ENCODE results near the gene TRIO.
A peak's percentile ranks its signal among the peaks of the same experiment; 100 is the strongest.
"Not testable (repeated sequence)": the region's sequence is repeated elsewhere in the genome, so short reads cannot be mapped to it uniquely, and the experiment has no call there.

The TRIO gene

GRCh38 chr5:14142827-14143545 lies at the start of gene TRIO:
TRIO (plus strand) TSS chr5:14143342; CDS start chr5:14143726, 384 bp downstream.
- Histone ChIP-seq H3K9ac (ENCODE audit: low read depth in 1 of 2, low read length in 2 of 2) (peak within 1 kb of the TSS; percentile 77 to 88), H3K4me3 (ENCODE audit: low read length in 2 of 2) (peak within 1 kb of the TSS; percentile 84 to 89), H3K36me3 (ENCODE audit: control insufficient read depth in 2 of 2, insufficient read depth in 2 of 2, low read length in 2 of 2) (no peaks in the 10 kb centered on the region), H3K27ac (ENCODE audit: low read depth in 2 of 2, low read length in 2 of 2) (peak within 1 kb of the TSS; percentile 90 to 94), H3K4me1 (ENCODE audit: control insufficient read depth in 2 of 2, insufficient read depth in 2 of 2, low read length in 2 of 2) (peaks cover 27 to 28% of the 10 kb centered on the region in 2 donors), H3K9me3 (ENCODE audit: control insufficient read depth in 2 of 2, low read length in 2 of 2) (no peaks in the 10 kb centered on the region), H3K27me3 (ENCODE audit: control insufficient read depth in 2 of 2, insufficient read depth in 2 of 2, low read length in 2 of 2) (no peaks in the 10 kb centered on the region)

- H3K36me3 ChIP-seq (ENCODE audit: control insufficient read depth in 2 of 2, insufficient read depth in 2 of 2, low read length in 2 of 2); H3K4me3 ChIP-seq (ENCODE audit: low read length in 2 of 2); H3K9me3 ChIP-seq (ENCODE audit: control insufficient read depth in 2 of 2, low read length in 2 of 2); H3K9ac ChIP-seq (ENCODE audit: low read depth in 1 of 2, low read length in 2 of 2); H3K27ac ChIP-seq (ENCODE audit: low read depth in 2 of 2, low read length in 2 of 2); H3K27me3 ChIP-seq (ENCODE audit: control insufficient read depth in 2 of 2, insufficient read depth in 2 of 2, low read length in 2 of 2); H3K4me1 ChIP-seq (ENCODE audit: control insufficient read depth in 2 of 2, insufficient read depth in 2 of 2, low read length in 2 of 2): not testable (repeated sequence)
Measured at GRCh38 chr5:14097380-14097779, 45.8 kb upstream of the TRIO start.

DNA sequence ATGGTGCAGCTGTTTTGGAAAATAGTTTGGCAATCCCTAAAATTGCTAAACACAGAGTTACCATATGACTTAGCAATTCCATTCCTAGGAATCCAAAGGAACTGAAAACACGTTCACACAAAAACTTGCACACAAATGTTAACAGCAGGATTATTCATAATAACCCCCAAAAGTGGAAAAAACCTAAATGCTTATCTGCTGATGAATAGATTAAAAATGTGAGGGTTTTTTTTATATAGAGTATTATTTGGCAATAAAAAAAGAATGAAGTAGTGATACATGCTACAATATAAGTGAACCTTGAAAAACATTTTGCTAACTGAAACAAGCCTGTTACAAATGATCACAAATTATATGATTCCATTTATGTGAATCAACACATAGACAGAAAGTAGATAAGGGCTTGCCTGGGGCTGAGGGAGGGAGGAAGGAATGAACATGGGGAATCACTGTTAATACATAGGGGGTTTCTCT lies 45.1 kb upstream of the TRIO start:
- Histone ChIP-seq H3K4me1 (ENCODE audit: control insufficient read depth in 2 of 2, insufficient read depth in 2 of 2, low read length in 2 of 2) (no peaks in the 10 kb centered on the region), H3K36me3 (ENCODE audit: control insufficient read depth in 2 of 2, insufficient read depth in 2 of 2, low read length in 2 of 2) (no peaks in the 10 kb centered on the region), H3K4me3 (ENCODE audit: low read length in 2 of 2) (no peak overlapping the region), H3K9me3 (ENCODE audit: control insufficient read depth in 2 of 2, low read length in 2 of 2) (no peaks in the 10 kb centered on the region), H3K9ac (ENCODE audit: low read depth in 1 of 2, low read length in 2 of 2) (no peak overlapping the region), H3K27ac (ENCODE audit: low read depth in 2 of 2, low read length in 2 of 2) (no peak overlapping the region), H3K27me3 (ENCODE audit: control insufficient read depth in 2 of 2, insufficient read depth in 2 of 2, low read length in 2 of 2) (peaks cover 0 to 4% of the 10 kb centered on the region in 2 donors)

- Histone ChIP-seq H3K36me3 (ENCODE audit: control insufficient read depth in 2 of 2, insufficient read depth in 2 of 2, low read length in 2 of 2) (no peaks in the 10 kb centered on the region), H3K27ac (ENCODE audit: low read depth in 2 of 2, low read length in 2 of 2) (no peak overlapping the region), H3K4me1 (ENCODE audit: control insufficient read depth in 2 of 2, insufficient read depth in 2 of 2, low read length in 2 of 2) (no peaks in the 10 kb centered on the region), H3K4me3 (ENCODE audit: low read length in 2 of 2) (no peak overlapping the region), H3K9ac (ENCODE audit: low read depth in 1 of 2, low read length in 2 of 2) (no peak overlapping the region), H3K27me3 (ENCODE audit: control insufficient read depth in 2 of 2, insufficient read depth in 2 of 2, low read length in 2 of 2) (no peaks in the 10 kb centered on the region), H3K9me3 (ENCODE audit: control insufficient read depth in 2 of 2, low read length in 2 of 2) (no peaks in the 10 kb centered on the region)
Measured at GRCh38 chr5:14100281-14100680, 42.9 kb upstream of the TRIO start.

GRCh38 chr5:14101922-14102321 lies 41.2 kb upstream of the TRIO start:
- no peak overlapping the region for H3K9ac ChIP-seq (ENCODE audit: low read depth in 1 of 2, low read length in 2 of 2)
- no peak overlapping the region for H3K27ac ChIP-seq (ENCODE audit: low read depth in 2 of 2, low read length in 2 of 2)
- no peaks in the 10 kb centered on the region for H3K36me3 ChIP-seq (ENCODE audit: control insufficient read depth in 2 of 2, insufficient read depth in 2 of 2, low read length in 2 of 2)
- no peaks in the 10 kb centered on the region for H3K27me3 ChIP-seq (ENCODE audit: control insufficient read depth in 2 of 2, insufficient read depth in 2 of 2, low read length in 2 of 2)
- no peaks in the 10 kb centered on the region for H3K4me1 ChIP-seq (ENCODE audit: control insufficient read depth in 2 of 2, insufficient read depth in 2 of 2, low read length in 2 of 2)
- no peaks in the 10 kb centered on the region for H3K9me3 ChIP-seq (ENCODE audit: control insufficient read depth in 2 of 2, low read length in 2 of 2)
- H3K4me3 ChIP-seq (ENCODE audit: low read length in 2 of 2), result no peak overlapping the region

DNA sequence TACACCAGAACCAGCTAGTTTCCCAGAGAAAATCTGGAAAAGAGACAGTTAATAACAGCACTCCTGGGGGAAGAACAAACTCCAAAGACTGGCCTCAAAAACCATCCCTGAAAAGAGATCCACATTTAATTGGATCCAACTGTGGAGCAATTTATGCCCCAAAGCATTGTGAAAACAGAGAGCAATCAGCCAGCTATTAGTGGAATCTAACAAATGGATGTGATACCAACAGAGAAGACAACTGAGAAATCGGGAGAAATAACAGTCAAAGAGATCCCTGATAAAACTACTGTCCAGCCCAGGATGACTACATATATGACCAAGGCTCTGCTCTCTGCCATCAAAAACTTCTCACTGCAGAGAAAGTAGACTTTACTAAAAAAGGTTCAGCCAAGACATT lies 40.5 kb upstream of the TRIO start:
- no peaks in the 10 kb centered on the region for H3K27me3 ChIP-seq (ENCODE audit: control insufficient read depth in 2 of 2, insufficient read depth in 2 of 2, low read length in 2 of 2)
- H3K4me3 ChIP-seq (ENCODE audit: low read length in 2 of 2), result no peak overlapping the region
- H3K9me3 ChIP-seq (ENCODE audit: control insufficient read depth in 2 of 2, low read length in 2 of 2), result no peaks in the 10 kb centered on the region
- no peak overlapping the region for H3K9ac ChIP-seq (ENCODE audit: low read depth in 1 of 2, low read length in 2 of 2)
- H3K4me1 ChIP-seq (ENCODE audit: control insufficient read depth in 2 of 2, insufficient read depth in 2 of 2, low read length in 2 of 2), result no peaks in the 10 kb centered on the region
- H3K36me3 ChIP-seq (ENCODE audit: control insufficient read depth in 2 of 2, insufficient read depth in 2 of 2, low read length in 2 of 2), result no peaks in the 10 kb centered on the region
- no peak overlapping the region for H3K27ac ChIP-seq (ENCODE audit: low read depth in 2 of 2, low read length in 2 of 2)

DNA sequence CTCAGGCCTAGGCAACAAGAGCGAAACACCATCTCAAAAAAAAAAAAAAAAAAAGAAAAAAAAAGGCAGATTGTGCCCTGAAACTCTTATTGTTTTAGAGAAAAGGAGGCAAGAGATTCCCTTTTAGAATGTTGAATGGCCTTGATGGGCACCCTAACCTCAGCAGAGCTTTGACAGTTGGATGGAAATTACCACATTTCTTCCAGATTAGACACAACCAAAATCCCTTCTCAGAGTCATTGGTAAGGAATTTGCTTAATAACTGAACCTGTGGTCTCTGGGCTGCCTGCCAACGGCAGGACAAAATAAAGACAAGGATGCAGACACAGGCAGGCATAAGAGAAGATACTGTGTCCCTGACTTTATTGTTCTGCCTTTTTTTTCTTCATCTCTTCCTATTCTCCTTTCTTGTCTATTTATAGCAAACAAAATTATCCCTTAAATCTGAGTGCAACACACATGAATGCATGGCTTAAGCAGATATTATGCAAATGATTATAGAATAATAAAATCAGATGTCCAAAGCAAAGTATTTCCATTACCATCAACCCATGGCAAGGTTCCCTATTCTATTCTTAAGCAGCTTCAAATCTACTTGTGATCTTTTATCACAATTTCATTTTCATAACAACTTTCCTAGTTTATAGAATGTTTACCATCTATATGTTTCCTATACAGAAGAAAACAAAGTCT lies 37.3 kb upstream of the TRIO start:
- Histone ChIP-seq H3K4me1 (ENCODE audit: control insufficient read depth in 2 of 2, insufficient read depth in 2 of 2, low read length in 2 of 2) (peaks cover 0 to 4% of the 10 kb centered on the region in 2 donors), H3K36me3 (ENCODE audit: control insufficient read depth in 2 of 2, insufficient read depth in 2 of 2, low read length in 2 of 2) (no peaks in the 10 kb centered on the region), H3K27me3 (ENCODE audit: control insufficient read depth in 2 of 2, insufficient read depth in 2 of 2, low read length in 2 of 2) (no peaks in the 10 kb centered on the region), H3K9me3 (ENCODE audit: control insufficient read depth in 2 of 2, low read length in 2 of 2) (no peaks in the 10 kb centered on the region), H3K4me3 (ENCODE audit: low read length in 2 of 2) (no peak overlapping the region), H3K27ac (ENCODE audit: low read depth in 2 of 2, low read length in 2 of 2) (no peak overlapping the region), H3K9ac (ENCODE audit: low read depth in 1 of 2, low read length in 2 of 2) (no peak overlapping the region)

GRCh38 chr5:14107536-14107935 lies 35.6 kb upstream of the TRIO start:
- no peaks in the 10 kb centered on the region for H3K9me3 ChIP-seq (ENCODE audit: control insufficient read depth in 2 of 2, low read length in 2 of 2)
- H3K4me1 ChIP-seq (ENCODE audit: control insufficient read depth in 2 of 2, insufficient read depth in 2 of 2, low read length in 2 of 2), result peaks cover 0 to 4% of the 10 kb centered on the region in 2 donors
- H3K27me3 ChIP-seq (ENCODE audit: control insufficient read depth in 2 of 2, insufficient read depth in 2 of 2, low read length in 2 of 2), result no peaks in the 10 kb centered on the region
- H3K9ac ChIP-seq (ENCODE audit: low read depth in 1 of 2, low read length in 2 of 2), result no peak overlapping the region
- no peak overlapping the region for H3K27ac ChIP-seq (ENCODE audit: low read depth in 2 of 2, low read length in 2 of 2)
- H3K4me3 ChIP-seq (ENCODE audit: low read length in 2 of 2), result no peak overlapping the region
- no peaks in the 10 kb centered on the region for H3K36me3 ChIP-seq (ENCODE audit: control insufficient read depth in 2 of 2, insufficient read depth in 2 of 2, low read length in 2 of 2)

DNA sequence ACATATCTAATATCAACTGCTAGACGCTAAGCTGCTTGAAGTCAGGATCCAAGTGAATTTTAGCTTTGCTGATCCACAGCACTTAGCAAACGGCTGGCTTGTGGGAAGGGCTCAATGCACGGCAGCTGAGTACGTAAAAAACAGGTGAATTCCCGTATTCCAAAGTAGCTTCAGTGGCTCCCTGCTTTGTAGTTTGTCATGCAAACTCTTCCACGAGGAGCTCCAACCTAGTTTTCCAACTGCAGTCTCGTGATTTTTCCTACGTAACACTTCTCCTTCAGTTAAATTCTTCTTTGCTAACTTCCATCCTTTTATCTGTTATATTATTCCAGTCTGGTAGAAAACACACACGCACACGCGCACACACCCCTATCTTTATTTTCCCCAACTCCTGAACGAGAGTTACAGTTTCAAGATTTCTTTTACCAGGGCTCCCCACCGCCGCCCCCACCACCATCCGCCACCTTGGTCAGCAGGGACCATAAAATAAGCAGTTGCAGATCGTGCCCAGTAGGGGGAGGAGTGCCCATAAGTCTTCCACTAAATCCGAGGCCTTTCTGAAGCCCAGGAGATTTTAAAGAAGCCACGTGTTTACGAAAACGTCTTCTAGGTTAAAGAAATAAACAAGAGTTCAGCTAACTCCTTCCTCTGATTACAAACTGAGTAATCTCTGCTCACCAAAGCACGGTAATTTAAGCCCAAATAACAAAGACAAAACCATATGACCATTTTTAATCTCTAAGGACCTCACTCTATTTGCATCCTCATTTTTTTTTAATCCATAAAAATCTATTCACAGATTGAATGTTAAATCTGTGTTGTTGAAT lies 34.8 kb upstream of the TRIO start:
- H3K4me3 ChIP-seq (ENCODE audit: low read length in 2 of 2), result peak overlapping the region; percentile 61 to 63
- H3K9ac ChIP-seq (ENCODE audit: low read depth in 1 of 2, low read length in 2 of 2), result no peak overlapping the region
- no peak overlapping the region for H3K27ac ChIP-seq (ENCODE audit: low read depth in 2 of 2, low read length in 2 of 2)
- peaks cover 0 to 10% of the 10 kb centered on the region in 2 donors for H3K4me1 ChIP-seq (ENCODE audit: control insufficient read depth in 2 of 2, insufficient read depth in 2 of 2, low read length in 2 of 2)
- no peaks in the 10 kb centered on the region for H3K27me3 ChIP-seq (ENCODE audit: control insufficient read depth in 2 of 2, insufficient read depth in 2 of 2, low read length in 2 of 2)
- no peaks in the 10 kb centered on the region for H3K9me3 ChIP-seq (ENCODE audit: control insufficient read depth in 2 of 2, low read length in 2 of 2)
- no peaks in the 10 kb centered on the region for H3K36me3 ChIP-seq (ENCODE audit: control insufficient read depth in 2 of 2, insufficient read depth in 2 of 2, low read length in 2 of 2)
